OCI-M1 (cell line): ENCODE results near the gene SETDB1.

Experiments
- DNase-seq: peaks from one replicate; lab custom pipeline; 2025; lab: John Stamatoyannopoulos, UW

SETDB1 gene

DNA sequence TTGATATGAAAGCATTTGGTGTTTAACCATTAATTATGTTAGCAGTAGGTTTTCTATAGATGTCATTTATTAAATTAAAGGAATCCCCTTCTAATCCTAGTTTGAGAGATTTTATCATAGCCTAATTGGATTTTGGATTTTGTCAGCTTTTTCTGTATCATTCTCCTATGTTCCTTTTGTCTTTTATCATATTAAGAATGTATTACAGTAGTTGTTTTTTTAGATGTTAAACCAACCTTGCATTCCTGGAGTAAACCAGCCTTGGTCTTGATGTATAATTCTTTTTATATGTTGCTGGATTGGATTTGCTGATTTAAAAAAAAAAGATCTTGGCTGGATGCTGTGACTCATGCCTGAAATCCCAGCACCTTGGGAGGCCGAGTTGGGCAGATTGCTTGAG is 5.6 kb downstream of the SETDB1 start:
- DNase-seq = peak; percentile 57

DNA sequence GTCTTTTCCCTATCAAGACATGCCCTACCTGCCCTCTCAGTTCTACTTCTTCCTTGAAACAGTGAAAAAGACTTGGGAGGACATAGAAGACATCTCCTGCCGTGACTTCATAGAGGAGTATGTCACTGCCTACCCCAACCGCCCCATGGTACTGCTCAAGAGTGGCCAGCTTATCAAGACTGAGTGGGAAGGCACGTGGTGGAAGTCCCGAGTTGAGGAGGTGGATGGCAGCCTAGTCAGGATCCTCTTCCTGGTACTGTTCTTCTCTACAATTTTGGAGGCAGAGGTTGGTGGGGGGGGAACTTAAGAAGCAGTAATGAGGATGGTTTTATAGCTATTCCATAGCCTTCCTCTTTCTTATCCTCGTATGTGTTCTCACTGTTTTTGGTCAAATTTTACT is 18.7 kb downstream of the SETDB1 start:
- DNase-seq = no peak

DNA sequence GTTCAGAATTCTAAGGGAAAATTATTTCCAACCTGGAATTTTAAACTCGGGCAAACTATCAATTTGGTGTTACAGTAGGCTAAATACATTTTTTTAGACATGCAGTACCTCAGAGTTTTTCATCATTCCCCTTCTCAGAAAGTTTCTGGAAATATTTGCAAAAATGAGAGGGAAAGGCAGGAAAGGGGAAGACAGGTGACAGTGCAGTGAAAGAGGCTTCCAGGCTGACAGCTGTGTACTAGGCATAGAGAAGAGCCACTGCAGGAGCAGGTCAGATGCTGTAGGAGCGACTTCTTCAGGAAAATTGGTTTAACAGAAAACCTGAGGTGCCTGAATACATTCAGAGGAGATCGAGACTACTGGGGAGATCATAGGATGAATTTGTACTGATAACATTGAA is 28.5 kb downstream of the SETDB1 start:
- DNase-seq = no peak

DNA sequence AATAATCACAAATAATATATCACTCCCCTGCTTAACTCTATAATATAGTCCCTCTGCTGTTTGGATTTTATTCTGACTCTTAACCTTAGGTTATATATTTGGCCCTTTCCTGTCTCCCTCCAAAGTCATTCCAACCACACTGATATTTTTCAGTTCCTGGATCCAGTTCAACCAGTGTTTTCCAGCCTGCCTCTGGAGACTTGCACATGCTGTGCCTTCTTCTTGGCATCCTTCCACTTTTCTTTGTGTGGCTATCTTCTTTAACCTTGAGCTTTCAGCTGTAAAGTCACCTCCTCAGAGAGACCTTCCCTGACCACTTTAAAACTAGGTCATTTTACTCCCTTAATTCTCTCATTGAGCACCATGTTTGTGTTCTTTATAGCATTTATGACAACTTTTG is 29.1 kb downstream of the SETDB1 start:
- DNase-seq = no peak

DNA sequence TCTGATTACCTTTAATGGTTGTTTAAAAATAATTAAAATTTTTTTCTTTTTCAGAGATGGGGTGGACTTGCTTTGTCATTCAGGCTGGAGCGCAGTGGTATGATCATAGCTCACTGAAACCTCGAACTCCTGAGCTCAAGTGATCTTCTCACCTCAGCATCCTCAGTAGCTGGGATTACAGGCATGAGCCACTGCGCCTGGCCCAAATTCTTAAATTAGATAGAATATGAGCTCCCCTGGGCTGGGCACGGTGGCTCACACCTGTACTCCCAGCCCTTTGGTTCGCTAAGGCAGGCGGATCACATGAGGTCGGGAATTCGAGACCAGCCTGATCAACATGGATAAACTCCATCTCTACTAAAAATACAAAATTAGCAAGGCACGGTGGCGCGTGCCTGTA is 31.5 kb downstream of the SETDB1 start:
- DNase-seq = no peak

DNA sequence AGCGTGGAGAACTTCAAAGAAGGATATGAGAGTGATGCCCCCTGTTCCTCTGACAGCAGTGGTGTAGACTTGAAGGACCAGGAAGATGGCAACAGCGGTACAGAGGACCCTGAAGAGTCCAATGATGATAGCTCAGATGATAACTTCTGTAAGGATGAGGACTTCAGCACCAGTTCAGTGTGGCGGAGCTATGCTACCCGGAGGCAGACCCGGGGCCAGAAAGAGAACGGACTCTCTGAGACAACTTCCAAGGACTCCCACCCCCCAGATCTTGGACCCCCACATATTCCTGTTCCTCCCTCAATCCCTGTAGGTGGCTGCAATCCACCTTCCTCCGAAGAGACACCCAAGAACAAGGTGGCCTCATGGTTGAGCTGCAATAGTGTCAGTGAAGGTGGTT is 34.5 kb downstream of the SETDB1 start:
- no peak for DNase-seq

DNA sequence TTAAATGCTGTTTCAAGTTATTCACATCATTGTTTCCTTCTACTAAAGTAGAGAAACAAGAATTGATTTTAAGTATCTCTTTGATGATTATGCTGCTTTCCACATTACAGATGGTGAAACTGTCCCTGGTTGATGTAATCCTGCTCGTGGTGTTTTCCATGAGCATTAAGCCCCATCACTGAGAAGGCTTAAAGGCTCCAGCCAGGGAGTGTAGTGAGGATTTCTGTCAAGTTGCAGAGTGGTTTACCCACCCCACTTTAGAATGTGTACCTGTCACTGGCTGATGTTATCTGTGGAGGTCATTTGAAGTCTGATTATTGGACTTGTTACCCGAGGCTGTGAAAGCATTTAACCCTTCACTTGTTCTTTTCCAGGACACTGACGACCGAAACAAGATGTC is 35.6 kb downstream of the SETDB1 start:
- DNase-seq = no peak

DNA sequence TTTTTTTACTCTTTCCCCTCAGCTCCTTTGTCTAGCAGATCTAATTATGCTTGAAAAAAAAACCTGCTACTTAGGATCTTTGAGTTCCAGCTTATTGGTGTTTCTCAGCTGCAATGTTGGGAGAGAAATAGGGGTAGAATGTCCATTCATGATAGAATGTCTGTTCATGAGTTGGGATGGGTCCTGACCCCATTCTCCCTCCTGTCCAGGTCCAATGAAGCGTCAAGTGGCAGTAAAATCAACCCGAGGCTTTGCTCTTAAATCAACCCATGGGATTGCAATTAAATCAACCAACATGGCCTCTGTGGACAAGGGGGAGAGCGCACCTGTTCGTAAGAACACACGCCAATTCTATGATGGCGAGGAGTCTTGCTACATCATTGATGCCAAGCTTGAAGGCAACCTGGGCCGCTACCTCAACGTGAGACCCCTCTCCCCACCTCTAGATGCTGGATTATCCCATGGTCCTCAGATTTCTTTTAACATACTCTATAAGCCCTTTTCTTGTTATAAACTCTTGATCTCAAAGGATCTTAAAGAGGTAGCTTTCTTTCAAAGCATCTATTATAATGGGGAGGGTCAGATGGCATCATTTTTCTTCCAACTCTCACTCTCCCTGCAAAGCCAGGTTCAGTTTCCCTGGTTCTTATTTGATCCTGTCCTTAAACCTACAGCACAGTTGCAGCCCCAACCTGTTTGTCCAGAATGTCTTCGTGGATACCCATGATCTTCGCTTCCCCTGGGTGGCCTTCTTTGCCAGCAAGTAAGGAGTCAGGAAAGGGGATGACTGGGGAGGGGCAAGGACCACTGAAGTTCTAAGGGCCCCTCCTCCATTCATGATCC is 37.4 kb downstream of the SETDB1 start:
- DNase-seq = no peak

DNA sequence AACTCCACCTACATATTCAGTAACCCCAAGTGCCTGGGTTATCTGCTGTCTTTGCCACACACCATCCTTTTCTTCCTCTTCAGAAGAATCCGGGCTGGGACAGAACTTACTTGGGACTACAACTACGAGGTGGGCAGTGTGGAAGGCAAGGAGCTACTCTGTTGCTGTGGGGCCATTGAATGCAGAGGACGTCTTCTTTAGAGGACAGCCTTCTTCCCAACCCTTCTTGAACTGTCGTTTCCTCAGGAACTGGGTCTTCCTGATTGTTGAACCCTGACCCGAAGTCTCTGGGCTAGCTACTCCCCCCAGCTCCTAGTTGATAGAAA is 38.0 kb downstream of the SETDB1 start:
- no peak for DNase-seq

DNA sequence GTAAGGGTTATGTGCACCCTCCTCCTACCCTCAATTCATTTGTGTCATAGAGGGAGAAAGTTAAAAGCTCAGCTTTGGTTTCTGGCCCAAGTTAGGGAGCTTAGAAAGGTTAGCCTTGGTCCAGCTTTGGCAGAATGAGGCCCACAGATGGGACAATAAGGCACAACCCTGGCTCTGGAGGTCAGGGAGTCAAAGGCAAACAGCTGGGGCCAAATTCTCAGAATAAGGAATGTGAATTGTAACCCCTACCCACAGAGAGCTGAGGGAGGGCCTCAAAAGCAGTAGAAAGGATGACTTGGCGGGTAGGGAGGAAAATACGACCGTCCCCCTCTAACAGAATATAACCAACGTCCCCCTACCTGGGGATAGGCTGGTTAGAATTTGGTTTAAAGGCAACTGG is 39.4 kb downstream of the SETDB1 start:
- no peak for DNase-seq

DNA sequence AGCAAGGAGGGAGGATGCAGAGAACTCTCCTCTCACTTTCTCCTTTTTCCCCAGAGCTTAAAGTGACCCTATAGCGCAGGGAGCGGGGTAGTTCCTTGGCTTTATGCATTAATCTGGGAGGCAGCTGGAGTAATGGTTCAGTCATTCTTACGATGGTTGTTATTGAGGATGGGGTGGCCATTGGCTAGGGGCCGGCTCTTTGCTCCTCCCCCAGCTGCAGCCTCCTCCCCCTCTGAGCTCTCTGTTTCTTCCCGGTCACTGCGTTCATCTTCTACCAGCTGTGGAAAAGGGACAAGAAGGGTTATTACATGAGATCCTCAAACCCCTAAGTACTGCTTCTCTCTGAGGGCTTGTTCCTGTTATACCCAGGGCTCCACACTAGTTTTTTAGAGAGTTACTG is 39.8 kb downstream of the SETDB1 start:
- no peak for DNase-seq

DNA sequence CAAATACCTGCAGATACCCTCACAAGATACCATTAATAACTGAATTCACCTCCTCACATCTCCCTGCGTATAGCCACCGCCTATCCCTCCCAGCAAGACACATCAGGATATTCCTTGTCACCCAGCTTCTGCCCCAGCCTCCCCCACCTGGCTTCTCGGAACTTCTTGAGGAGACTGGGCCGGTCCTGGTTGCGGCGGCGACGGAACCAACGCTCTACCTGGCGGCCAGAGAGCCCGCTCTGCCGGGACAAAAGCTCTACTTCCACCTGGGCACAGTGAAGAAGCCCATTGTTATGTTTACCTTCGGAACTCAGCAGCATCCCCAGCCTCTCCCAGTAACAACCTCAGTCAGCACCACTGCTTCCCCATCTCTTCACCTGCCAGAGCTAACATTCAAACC is 41.8 kb downstream of the SETDB1 start:
- DNase-seq = no peak

DNA sequence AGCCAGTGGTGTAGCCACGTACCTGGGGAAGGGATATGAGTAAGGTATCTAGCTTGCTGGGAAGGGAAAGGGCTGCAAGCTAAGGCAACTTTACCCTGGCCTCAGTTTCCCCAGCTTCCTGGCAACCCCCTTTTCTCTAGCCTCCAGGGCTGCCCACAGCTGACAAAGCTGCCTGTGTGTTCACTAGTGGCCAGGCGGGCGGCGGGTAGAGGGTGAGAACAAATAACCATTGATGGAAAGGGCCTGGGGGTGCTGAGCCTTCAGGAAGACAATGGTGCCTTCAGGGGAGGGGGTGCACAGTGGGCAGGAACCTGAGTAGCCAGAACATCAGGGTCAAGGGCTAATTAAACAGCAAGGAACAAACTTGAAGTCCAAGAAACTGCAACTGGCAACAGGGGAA is 42.3 kb downstream of the SETDB1 start:
- DNase-seq = no peak

DNA sequence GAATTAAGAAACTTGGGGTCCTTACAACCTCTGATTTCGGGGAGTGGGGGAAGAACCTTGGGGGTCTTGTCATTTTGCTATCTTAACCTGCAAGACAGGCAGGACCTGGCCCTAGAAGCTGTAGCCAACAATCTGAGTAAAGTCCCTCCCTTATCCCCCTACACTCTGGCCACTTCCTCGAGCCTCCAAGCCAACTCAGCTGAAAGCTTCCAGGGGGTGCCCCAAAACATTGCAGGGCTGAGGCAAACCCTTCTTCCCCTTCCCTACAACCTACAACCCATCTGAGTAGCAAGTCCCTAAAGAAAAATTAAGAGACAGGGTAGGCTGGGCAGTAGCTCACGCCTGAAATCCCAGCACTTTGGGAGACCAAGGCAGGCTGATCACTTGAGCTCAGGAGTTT is 43.5 kb downstream of the SETDB1 start:
- DNase-seq = no peak

DNA sequence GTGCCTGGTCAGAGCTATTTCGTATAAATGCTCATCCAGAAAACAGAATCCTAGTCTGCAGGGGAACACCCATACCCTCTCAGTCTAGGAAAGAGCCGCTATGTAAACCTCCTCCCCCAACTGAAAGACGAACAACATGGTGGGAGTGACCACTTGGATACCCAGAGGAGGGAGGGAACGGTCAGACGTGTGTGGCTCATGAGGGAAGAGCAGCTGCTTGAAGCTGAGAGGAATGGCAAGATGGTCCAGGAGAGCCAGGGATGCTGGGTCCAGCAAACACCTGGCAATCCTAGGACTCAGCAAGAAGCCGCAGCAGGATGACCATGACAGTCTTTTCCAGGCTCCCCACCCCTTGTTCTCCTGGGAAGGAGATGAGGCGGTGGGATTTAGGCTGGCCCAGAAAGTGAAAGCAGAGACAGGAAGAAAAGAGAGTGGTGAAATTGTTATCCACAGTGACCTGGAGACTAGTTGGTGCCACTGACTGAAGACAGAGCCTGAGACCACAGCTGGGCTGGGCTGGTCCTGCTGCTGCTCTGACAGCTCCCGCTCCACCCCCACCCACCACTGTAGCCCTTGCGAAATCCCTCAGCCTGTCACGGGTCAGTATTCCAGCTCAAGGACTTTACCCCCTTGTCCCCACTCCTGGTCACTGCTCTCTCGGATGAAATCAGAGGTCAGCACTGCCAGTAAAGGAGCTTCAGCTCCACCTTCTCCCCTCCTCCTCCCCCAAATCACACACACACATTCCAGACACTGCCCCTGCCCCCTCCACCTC is 44.8 kb downstream of the SETDB1 start:
- peak; percentile 84 for DNase-seq

DNA sequence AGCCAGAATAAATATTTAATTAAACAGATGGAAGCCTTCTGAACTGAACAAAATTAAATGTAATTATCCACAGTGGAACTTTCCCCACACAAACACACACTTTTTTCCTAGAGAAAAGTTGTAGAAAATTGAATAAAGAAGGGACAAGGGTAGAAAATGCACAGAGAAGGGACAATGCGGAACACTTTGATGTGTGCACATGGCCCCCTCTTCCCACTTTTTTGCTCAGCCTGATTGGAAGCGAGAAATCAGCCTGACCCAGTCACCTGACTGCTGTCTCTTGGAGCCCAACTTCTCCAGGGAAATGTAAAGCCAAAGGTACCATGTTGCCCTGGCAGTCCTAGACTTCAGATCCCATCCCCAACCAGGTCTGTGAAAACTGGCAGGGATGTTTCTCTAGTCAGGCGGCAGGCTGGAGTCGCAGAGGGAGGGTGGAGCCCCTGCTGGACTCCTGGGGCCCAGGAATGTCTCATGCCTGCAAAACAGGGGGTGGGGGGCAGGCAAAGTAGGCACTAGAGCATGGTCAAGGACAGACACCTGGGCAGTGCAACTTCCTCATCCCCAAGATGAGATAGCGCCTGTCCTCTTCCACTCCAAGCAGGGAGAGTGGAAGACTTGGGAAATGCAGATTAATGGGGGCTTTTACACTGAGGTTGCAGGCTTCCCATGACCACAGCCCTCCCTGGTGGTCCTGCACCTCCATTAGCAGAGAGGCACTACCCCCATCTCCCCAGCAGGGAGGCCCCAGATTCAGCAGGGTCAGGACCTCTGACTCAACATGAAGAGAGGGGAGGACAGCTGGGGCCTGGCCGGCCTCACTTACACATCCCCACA is 45.6 kb downstream of the SETDB1 start:
- peak; percentile 45 for DNase-seq

DNA sequence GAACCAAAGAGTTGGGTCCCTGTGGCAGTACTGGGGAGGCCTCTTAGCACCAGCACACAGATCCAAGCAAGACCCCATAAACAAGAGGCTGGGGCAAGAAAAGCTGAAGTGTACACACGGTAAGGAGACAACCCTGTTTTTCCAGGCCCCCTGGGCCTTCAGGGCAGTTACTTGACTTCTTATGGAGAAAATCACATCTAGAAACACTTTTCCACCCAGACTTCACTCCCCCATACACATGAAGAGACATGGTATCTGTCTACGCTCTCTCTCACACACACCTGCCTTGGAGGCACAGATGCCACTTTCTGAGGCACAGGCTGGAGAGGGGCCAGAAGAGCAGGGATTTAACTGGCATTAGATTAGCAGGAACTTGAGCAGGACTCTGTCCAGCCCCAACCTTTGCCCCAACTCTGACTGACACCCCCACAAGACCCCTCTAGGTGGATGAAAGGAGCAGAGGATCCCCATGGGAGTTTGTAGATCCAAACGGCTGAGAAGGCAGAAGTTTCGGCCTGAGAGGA is 46.3 kb downstream of the SETDB1 start:
- no peak for DNase-seq

DNA sequence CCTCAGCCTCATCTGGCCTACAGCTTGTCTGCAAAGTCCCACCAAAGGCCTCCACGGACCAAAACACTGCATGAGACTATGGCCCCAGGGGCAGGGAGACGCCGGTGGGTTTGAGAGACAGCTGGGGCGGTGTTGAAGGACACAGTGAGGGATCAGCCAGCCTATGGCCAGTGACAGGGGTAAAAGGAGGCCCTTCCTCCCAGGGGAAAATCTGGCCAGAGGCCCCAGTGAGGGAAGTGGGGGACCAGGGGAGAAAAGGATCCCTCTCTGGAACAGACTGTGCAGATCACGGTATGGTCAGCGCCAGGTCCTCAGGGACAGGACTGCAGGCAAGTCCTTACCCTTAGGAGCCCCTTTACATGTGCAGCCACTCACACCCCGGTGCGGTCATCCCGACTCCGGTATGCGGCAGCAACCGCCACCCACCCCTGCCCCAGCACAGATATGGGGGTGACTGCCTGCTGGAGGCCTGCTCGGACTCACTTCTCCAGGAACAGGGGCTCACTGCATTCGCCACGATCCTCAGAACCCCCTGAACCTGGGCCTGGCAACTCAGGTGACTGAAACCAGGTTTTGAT is 47.2 kb downstream of the SETDB1 start:
- peak; percentile 65 for DNase-seq

DNA sequence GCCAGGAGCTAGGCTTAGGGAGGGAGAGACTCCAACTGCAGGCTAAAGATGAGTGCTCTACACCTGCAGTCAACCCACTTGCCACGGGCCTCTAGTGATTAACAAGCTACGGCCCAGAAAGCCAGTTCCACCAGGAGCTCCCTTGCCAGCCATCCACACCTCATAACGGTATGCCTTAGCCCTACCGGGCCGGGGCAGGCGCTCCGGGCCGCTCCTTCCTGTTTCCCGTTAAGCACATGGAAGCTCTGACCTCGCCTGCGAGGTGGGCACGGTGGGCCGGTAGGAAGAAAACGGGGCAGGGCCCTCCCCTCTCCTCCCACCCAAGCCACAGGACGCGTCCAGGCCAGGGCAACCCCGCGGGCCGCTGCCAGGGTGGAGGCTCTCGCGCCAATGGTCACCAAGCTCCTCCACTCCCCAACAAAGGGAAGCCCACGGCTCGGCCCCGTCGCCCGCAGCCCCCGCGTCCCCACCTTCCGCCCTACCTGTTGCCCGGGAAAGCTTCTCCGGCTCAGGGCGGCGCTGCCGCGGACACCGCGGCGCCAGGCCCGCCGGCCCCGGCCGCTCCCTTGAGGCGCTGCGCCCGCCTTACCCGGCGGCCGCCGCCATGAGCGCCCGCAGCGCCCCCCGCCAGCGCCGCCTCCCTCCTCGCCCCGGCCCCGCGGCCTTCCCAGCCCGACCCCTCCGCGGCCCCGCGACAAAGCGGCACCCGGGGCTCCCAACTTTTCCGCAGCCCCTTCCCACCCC is 47.8 kb downstream of the SETDB1 start:
- peak; percentile 65 for DNase-seq

DNA sequence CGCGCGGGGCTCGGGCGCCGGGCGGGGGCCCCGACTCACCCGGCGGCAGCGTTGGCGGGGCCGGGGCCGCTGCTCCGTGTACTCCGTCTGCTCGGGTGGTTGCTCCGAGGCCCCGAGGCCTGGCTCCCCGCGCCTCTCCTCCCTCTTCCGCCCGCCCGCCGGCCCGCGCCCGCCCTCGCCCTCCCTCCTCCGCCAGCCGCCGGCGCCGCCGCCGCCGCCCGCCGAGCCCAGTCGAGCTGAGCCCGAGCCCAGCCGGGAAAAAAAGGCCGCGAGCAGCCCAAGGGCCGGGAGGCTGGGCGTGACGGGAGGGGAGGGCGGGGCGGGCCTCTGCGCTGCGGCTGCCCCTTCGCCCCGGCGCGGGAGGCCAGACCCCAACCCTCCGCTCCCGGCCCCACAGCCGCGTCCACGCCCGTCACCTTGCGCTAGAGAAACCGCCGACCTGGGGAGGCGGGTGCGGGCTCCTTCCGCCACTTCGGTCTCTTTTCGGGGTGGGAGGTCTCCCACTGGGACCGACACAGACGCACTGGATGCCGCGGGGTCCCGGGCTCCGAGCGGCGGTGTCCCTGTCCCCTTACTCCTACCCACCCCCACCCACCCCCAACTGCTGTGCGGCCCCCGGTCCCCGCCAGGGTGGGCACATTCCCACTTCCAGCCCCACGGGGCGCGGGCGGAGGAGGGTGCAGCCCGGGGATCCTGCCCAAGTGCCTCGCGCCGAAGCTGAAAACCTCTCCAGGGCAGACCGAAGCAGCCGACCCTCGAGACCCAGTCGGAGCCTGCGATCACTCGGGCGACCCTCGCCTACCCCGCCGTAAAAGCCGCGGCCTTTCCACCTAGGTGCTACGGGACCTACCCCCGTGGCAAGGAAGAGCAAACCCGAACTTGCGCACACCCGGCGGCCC is 48.7 kb downstream of the SETDB1 start, which contains the start of gene CERS2:
CERS2 (minus strand) TSS at position 256 of the 899 bp plus-strand sequence. CDS start 5,745 bp downstream, outside the sequence.
- peak; percentile 81 for DNase-seq
